Stimulated activated CD8-positive, alpha-beta memory T cell treated with anti-CD3 and anti-CD28 coated beads, Interleukin-15, amount 100 ng/mL, for 1 hour (primary cell): ENCODE data around the gene CRBN.

Source experiments
- DNase-seq: peaks from one replicate; pipeline ENCODE4 v3.0.0-alpha.2; 2020; ENCODE audit warnings: low read depth

CRBN gene

DNA sequence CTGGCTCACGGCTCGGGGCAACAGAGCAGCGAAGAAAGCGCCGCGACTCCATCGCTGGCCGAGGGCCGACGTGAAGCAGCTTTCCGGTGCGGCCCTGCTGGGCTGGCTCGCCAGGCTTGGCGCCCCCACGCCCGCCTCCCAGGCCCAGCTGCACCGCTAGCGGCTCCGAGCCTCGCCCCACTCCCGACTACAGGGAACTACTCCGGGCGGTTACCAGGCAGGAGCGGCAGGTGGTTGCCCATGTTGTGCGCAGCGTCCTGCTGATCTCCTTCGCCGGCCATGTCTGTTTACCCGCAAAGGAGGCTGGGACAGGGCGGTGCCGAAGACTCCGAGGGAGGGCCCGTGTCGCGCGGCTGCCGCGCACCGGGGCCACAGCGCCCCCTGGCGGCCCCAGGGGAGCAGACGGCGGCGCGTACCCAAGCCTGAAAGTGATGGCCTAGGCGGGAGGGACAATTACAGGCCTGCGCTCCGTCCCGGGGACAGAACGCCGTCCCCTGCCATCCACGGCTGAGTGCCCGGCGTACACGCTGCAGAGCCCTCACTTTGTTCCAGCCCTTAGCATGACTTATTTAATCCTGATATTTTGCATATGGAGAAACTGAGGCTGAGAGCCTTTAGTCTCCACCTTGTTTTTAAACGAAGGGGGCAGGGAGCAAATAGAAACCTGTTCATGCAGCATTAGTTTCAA lies at the start of gene CRBN:
Gene CRBN (minus strand): TSS at position 285 of the 688 bp plus-strand sequence. CDS start 4 bp downstream, at position 281.
- peak; percentile 75 for DNase-seq

- no peak for DNase-seq
These were observed 48.1 kb upstream of the CRBN start for GRCh38 chr3:3227640-3228039.

GRCh38 chr3:3221528-3221927 lies 42.0 kb upstream of the CRBN start:
- no peak for DNase-seq

GRCh38 chr3:3216401-3216800 lies 36.9 kb upstream of the CRBN start:
- DNase-seq, result no peak

DNA sequence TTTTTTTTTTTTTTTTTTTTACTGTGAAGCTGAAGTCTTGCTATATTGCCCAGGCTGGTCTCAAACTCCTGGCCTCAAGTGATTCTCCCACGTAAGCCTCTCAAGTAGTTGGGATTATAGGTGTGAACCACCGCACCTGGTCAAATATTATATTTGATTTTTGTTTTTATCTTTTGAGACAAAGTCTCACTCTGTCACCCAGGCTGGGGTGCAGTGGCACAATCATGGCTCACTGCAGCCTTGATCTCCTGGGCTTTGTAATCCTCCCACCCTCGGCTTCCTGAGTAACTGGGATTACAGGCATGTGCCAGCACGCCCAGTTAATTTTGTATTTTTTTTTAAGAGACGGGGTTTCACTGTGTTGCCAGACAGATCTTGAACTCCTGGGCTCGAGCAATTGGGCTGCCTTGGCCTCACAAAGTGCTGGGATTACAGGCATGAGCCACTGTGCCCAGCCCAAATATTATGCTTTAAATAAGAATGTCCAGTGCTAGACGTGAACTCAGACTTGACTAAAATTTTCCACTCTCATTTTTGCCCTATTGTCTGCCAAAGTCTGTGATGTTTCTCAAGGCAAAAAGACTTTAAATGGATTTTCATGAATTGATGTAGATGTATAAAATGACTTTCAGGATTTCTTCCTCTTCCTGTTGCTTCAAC lies 33.4 kb upstream of the CRBN start:
- no peak for DNase-seq

- no peak for DNase-seq
These were observed 30.2 kb upstream of the CRBN start for GRCh38 chr3:3209714-3210113.

GRCh38 chr3:3209057-3209456 lies 29.6 kb upstream of the CRBN start:
- no peak for DNase-seq

- DNase-seq, result no peak
These were observed 22.1 kb upstream of the CRBN start for GRCh38 chr3:3201611-3202010.

GRCh38 chr3:3200632-3201212 lies 21.2 kb upstream of the CRBN start:
- no peak for DNase-seq

DNA sequence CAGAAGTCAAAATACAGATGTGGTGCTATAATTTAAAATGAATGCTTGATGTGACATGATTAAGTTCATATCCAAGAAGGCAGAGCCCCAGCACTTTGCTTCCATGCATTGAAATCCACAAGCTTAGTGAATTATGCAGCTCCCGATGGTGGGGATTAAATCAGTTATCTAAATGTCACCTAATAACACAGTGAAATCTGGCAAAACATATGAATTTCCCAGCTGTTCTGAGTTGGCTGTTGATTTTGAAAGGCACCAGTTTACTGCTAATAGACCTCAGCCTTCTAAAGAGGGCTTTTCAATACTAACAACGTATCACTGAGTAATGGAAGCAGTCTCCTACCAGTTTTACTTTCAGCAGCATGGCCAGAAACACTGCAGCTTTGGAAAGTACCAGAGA lies 19.8 kb upstream of the CRBN start:
- DNase-seq, result no peak

GRCh38 chr3:3196148-3196861 lies 16.8 kb upstream of the CRBN start:
- DNase-seq, result no peak

GRCh38 chr3:3194861-3195260 lies 15.4 kb upstream of the CRBN start:
- DNase-seq, result no peak

DNA sequence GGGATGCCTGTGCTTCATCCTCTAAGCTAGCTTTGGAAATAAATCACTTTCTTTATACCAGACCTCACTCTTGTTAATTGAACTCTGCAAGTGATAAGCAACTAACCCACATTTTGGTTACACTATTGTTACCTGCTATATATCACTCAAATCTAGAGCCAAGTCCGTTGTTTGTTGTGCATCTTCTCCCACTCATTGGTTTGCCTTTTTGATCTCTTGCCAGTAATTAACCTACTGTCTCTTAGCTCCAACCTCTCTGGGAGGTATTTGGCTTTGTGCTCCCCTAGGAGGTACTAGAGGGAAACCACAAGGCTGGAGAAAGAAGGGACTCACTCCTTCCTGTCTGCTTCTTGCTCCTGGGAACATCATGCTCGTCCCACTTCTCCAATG lies 12.8 kb upstream of the CRBN start:
- no peak for DNase-seq

- DNase-seq, result no peak
These were observed 12.3 kb upstream of the CRBN start for GRCh38 chr3:3191675-3192285.

DNA sequence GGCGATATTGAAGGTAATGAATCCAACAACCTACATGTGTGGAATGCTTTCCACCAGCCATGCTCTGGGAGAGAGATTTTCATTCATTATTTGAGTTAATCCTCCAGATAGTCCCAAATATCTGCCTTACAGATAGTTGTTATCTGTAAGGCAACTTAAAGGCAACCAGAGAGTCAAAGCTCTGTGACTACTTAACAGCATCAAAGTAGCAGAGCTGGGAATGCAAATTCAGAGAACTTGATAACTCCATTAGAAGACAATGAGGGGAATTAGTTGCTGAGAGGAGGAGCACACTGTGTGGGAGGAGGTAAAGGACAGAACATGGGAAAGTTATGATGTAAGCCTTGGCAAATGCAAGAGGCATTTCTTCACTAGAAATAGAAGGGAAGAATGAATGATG lies 10.5 kb upstream of the CRBN start:
- no peak for DNase-seq

GRCh38 chr3:3189102-3189727 lies 9.7 kb upstream of the CRBN start:
- no peak for DNase-seq

DNA sequence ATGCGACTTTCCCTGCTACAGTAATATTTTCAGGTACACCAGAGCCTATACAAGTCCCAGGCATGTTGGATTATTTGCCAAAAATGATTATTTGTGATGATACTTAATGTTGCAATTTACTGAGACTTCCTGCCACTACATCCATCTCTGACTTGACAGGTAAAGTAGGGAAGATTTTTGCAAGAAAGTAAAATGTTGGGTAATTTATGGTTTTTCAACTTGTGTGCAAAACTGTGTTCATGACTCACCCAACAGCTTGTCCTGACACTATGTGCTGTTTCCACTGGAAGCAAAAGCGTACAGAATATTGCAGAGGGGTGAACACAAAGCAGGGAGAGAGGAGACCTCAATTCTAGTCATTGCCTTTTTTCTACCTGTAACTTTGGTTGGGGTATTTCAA lies 5.4 kb upstream of the CRBN start:
- DNase-seq, result no peak

GRCh38 chr3:3180456-3180855 lies 965 bp upstream of the CRBN start:
- no peak for DNase-seq

DNA sequence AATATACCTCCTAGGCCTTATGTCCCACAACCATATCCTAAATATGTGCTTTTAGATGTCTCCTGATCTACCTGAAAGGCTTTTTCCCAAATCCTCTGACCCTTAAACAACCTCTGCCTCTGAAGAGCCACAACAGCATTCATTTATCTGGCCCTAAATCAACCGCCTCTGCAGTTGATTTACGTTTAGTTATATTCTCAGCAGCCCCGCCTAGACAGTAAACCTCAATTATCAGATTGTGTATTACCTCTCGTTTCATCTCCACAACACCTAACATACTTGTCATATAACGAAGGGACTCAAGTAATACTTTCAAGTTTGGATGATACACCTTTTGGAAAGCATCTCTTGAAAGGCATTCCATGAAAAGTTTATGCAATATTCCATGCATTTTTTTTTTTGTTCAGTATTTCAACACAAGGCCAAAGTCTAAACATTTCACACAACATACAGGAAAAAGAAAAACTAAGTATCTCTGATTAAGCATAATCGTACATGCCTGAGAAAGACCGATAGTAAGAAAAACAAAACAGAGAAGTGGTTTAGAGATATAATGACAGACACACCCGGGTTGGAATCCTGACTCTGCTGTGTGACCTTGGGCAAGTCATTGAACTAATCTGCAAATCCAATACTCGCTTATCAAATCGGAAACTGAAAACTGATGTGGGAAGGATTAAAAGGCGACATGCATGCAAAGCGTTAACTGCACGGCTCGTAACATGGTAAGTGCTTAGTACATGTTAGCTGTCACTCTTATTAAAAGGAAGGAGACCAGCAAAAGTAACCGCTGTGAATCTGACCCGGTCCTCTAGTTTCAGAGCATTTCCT lies 778 bp downstream of the CRBN start:
- no peak for DNase-seq

DNA sequence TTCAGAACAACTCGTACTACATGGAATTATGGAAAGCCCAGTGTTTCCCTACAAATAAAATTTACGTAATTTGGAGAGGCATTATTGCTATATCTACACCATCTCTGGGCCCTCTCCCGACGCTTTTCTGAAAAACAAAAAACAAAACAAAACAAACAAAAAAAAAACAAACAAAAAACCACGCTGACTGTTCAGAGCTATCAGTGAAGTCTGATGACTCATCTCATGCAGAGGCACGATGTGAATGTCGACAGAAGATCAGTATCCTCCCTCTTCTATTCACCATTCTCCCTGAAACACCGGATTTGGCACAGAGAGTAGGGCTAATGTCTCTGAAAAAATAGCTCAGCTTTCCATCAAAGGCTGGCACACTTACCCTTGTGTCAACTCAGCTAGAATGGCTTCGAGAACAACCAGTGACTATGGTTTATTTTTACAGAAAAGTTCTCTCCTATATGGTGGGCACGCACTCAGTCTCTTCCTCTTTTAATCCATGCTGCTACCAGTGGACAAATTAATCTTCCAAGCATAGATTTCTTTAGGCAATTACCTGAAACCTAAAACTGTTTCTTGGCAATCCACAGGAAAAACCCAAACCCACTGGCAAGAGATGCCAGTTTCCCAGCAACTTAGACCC lies 1.5 kb downstream of the CRBN start:
- DNase-seq, result no peak

DNA sequence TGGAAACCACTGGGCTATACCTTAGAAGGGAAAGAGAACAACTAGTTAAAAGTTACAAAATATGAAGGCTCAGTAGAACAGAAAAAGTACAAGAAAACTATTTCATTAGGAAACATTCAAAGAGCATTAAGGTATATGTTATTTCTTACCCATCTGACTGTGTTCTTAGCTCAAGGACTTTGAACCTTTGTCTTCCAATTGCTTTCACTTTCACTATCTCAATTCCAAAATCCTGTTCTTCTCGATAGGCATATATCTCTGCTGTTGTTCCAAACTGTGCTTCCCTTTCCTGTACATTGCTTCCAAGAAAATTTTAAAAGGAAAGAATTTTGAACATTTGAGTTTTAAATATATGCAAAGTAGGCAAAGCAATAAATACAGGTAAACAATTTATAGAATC lies 6.9 kb downstream of the CRBN start:
- DNase-seq, result no peak
